K562 (cell line): Measurements from ENCODE around the gene SLIT1. TPM values are rescaled to one million over a fixed set of nuclear protein-coding genes. Genes with fewer than 3 reads are reported as not detected.

Experiments used
- ATAC-seq: fragments of 200-7000 bp; cut with Tn5 transposase; 3 replicates; pipeline ENCODE4 v1.9.1; 2020; ENCODE audit warnings: moderate library complexity
- BruUV-seq: library from RNA; stranded (reverse); fragments of 400-500 nt; replicated peaks from 2 replicates; lab custom pipeline; 2021; lab: Mats Ljungman, UMichigan
- CTCF ChIA-PET: fragments of 300-600 bp; formaldehyde crosslinking; extraction: SDS; loops from one replicate; lab custom pipeline; 2021; ENCODE audit warnings: low intra/inter-chr PET ratio; lab: Yijun Ruan, JAX
- POLR2A ChIA-PET: fragments of 300-600, 350-650 bp; sonication (Branson Sonifier 250); formaldehyde crosslinking; extraction: SDS; loops from one replicate; lab custom pipeline; 2021; ENCODE audit warnings: antibody characterized with exemption, inconsistent platforms; lab: Yijun Ruan, JAX
- DNase-seq, 4 experiments: peaks; one replicate each; pipeline versions ENCODE4 v3.0.0 to v3.0.0-alpha.2; 2011 to 2018; ENCODE audit warnings: low spot score in 3 of 4, mixed read lengths in 3 of 4; ENCODE audit errors: extremely low read depth in 1 of 4
- FAIRE-seq: peaks from 2 replicates; lab custom pipeline; 2011; peaks lifted over from hg19 to GRCh38; lab: Jason Lieb, UNC
- H2AFZ ChIP-seq: 2 replicates; pipeline ENCODE4 v1.6.0; 2011; ENCODE audit warnings: low read depth, low read length, control low read depth, inconsistent platforms
- H3K27ac ChIP-seq: fragments of 200-600 bp; 3 replicates; pipeline ENCODE4 v1.8.0; 2011; ENCODE audit warnings: low read depth, mild to moderate bottlenecking, control low read depth, inconsistent platforms, low read length, moderate library complexity, mixed read lengths; ENCODE audit errors: extremely low read depth
- H3K27me3 ChIP-seq, 2 experiments: fragments of 300-600 bp in 1 of 2; 2 replicates in 1 of 2; 3 replicates in 1 of 2; pipeline versions ENCODE4 v1.6.0 to v1.8.0; 2011; ENCODE audit warnings: inconsistent platforms in 2 of 2, low read length in 2 of 2, mild to moderate bottlenecking in 1 of 2, mixed read lengths in 1 of 2, moderate library complexity in 1 of 2; ENCODE audit not compliant: control insufficient read depth in 2 of 2, insufficient read depth in 2 of 2
- H3K36me3 ChIP-seq: fragments of 300-600 bp; 3 replicates; pipeline ENCODE4 v1.8.0; 2011; ENCODE audit warnings: mild to moderate bottlenecking, low read length, inconsistent platforms; ENCODE audit not compliant: control insufficient read depth, insufficient read depth
- H3K4me1 ChIP-seq, 2 experiments: fragments of 200-600 bp in 1 of 2; replicated peaks in 1 of 2; 2 replicates in 1 of 2; 3 replicates in 1 of 2; pipeline versions ENCODE4 v1.5.1 to v1.8.0; 2011; ENCODE audit warnings: inconsistent platforms in 2 of 2, low read length in 2 of 2, mild to moderate bottlenecking in 1 of 2, mixed read lengths in 1 of 2, moderate library complexity in 1 of 2; ENCODE audit not compliant: control insufficient read depth in 2 of 2, insufficient read depth in 2 of 2
- H3K4me2 ChIP-seq: 2 replicates; pipeline ENCODE4 v1.6.1; 2011; ENCODE audit warnings: low read length, control low read depth, inconsistent platforms, mixed read lengths; ENCODE audit not compliant: insufficient read depth
- H3K4me3 ChIP-seq: fragments of 200-600 bp; sonication (generic), shearing (Covaris generic); 2 replicates; pipeline ENCODE4 v1.5.1; 2016; ENCODE audit warnings: control low read depth, inconsistent platforms
- H3K79me2 ChIP-seq: fragments of 200-600 bp; 3 replicates; pipeline ENCODE4 v1.8.0; 2011; ENCODE audit warnings: low read length, inconsistent platforms; ENCODE audit not compliant: control insufficient read depth, insufficient read depth
- H3K9ac ChIP-seq, 2 experiments: 2 replicates each; pipeline versions ENCODE4 v1.6.0 to v1.6.1; 2011; ENCODE audit warnings: low read depth in 2 of 2, low read length in 2 of 2, control low read depth in 1 of 2, inconsistent platforms in 1 of 2, mild to moderate bottlenecking in 1 of 2, mixed read lengths in 1 of 2; ENCODE audit not compliant: insufficient read depth in 1 of 2
- H3K9me1 ChIP-seq: one replicate; pipeline ENCODE4 v1.6.0; 2011; ENCODE audit warnings: inconsistent platforms, mild to moderate bottlenecking, low read length, moderate library complexity; ENCODE audit not compliant: control insufficient read depth, insufficient read depth
- H3K9me3 ChIP-seq: replicated peaks from 2 replicates; pipeline ENCODE4 v1.5.1; 2011; ENCODE audit warnings: low read depth, low read length, inconsistent platforms; ENCODE audit not compliant: control insufficient read depth, insufficient read depth
- H4K20me1 ChIP-seq: replicated peaks from 2 replicates; pipeline ENCODE4 v1.6.1; 2011; ENCODE audit warnings: low read length, inconsistent platforms, mixed read lengths; ENCODE audit not compliant: control insufficient read depth, insufficient read depth
- ARID2 ChIP-seq: fragments of 450-650 bp; IDR thresholded peaks from 2 replicates; pipeline ENCODE4 v1.6.1; 2017; ENCODE audit warnings: antibody characterized with exemption, mild to moderate bottlenecking
- BRCA1 ChIP-seq, 2 experiments: fragments of 450-650 bp in 1 of 2; sonication (generic) in 1 of 2; formaldehyde crosslinking in 1 of 2; IDR thresholded peaks; 2 replicates each; pipeline versions ENCODE4 v1.5.0 to v1.6.1; 2017 to 2020; ENCODE audit warnings: mild to moderate bottlenecking in 1 of 2, missing genetic modification reagents in 1 of 2
- CEBPB ChIP-seq: fragments of 450-650 bp; IDR thresholded peaks from 2 replicates; pipeline ENCODE4 v1.6.1; 2016; ENCODE audit warnings: missing genetic modification characterization, missing compliant biosample characterization
- HMGN3 ChIP-seq: IDR thresholded peaks from 2 replicates; pipeline ENCODE4 v1.6.1; 2011; ENCODE audit warnings: borderline replicate concordance, low read depth, mild to moderate bottlenecking, mixed read lengths, low read length; ENCODE audit not compliant: insufficient read length; ENCODE audit errors: extremely low read depth
- HNRNPLL ChIP-seq: fragments of 200-400 bp; formaldehyde crosslinking; IDR thresholded peaks from 2 replicates; pipeline ENCODE4 v1.6.1; 2017; ENCODE audit warnings: low read length, low read depth, mild to moderate bottlenecking; ENCODE audit not compliant: poor library complexity, severe bottlenecking
- PHB2 ChIP-seq: fragments of 450-650 bp; IDR thresholded peaks from 2 replicates; pipeline ENCODE4 v1.6.1; 2017; ENCODE audit warnings: low read depth
- PHTF2 ChIP-seq: fragments of 250-450 bp; sonication (Bioruptor Pico); IDR thresholded peaks from 2 replicates; pipeline ENCODE4 v1.5.0; 2021; ENCODE audit warnings: mild to moderate bottlenecking
- RBM25 ChIP-seq: fragments of 200-400 bp; formaldehyde crosslinking; IDR thresholded peaks from 2 replicates; pipeline ENCODE4 v1.6.1; 2018; ENCODE audit warnings: low read length, low read depth, moderate library complexity; ENCODE audit not compliant: severe bottlenecking
- RFX1 ChIP-seq: fragments of 450-650 bp; IDR thresholded peaks from 2 replicates; pipeline ENCODE4 v1.6.1; 2016; ENCODE audit warnings: mild to moderate bottlenecking, moderate library complexity
- TFAM ChIP-seq: fragments of 250-450 bp; sonication (Bioruptor Pico); conservative IDR thresholded peaks from 2 replicates; pipeline ENCODE4 v1.5.0; 2021; ENCODE audit warnings: mild to moderate bottlenecking, moderate library complexity
- ZBED1 ChIP-seq: IDR thresholded peaks from 2 replicates; pipeline ENCODE4 v1.6.1; 2014
- ZFP91 ChIP-seq: sonication (generic); formaldehyde crosslinking; IDR thresholded peaks from 2 replicates; pipeline ENCODE4 v1.8.0; 2022; ENCODE audit warnings: mild to moderate bottlenecking, missing genetic modification reagents
- WGBS: fragments of 100-300 bp; shearing (Covaris generic); methylation state at CpG from one replicate; pipeline ENCODE4 v1.1.6; 2016; ENCODE audit warnings: low coverage, mixed read lengths; ENCODE audit not compliant: insufficient coverage; ENCODE audit errors: missing lambda C conversion rate; 5-methylcytosine and 5-hydroxymethylcytosine counted together
- in situ Hi-C: fragments of 300-500 bp; cut with MboI; formaldehyde crosslinking; loops from 4 replicates; pipeline ENCODE4 v1.15.0; 2018; ENCODE audit warnings: inconsistent platforms, mixed read lengths
- intact Hi-C: fragments of 100-400 bp; cut with micrococcal nuclease; formaldehyde crosslinking; loops from 2 replicates; pipeline ENCODE4 v1.14.2; 2022
- polyA plus RNA-seq, 8 experiments: library from polyadenylated mRNA; depleted of rRNA in 4 of 8; stranded (reverse) in 5 of 8; unstranded in 3 of 8; fragments of >200 nt; fragmentation: Nextera tagmentation in 2 of 8; fragmentation: Illumina TruSeq in 1 of 8; extraction: Ambion mirVana in 2 of 8; extraction: Trizol in 1 of 8; gene quantifications; 2 replicates each; pipeline versions ENCODE4 v1.2.1 to v1.2.3, GENCODE V29; 2011 to 2014; ENCODE audit warnings: inconsistent platforms in 1 of 8, missing spikeins in 1 of 8
- total RNA-seq, 7 experiments: library from RNA; depleted of rRNA in 6 of 7; stranded (reverse); fragments of >200 nt in 6 of 7; fragmentation: Illumina TruSeq in 2 of 7; extraction: Trizol in 2 of 7; gene quantifications; 2 replicates each; pipeline versions ENCODE4 v1.2.1 to v1.2.3, GENCODE V29; 2011 to 2021; ENCODE audit warnings: low replicate concordance in 1 of 7

SLIT1 gene
- total and polyA plus RNA-seq, 9 of the 15 experiments (the other 6 are each of a cell fraction or from before 2014, with no cell fraction given), result 0.01 to 0.11 (median 0.04) TPM; not detected in 3

- Histone ChIP-seq H3K27ac (no peak overlapping the region), H3K36me3 (no peaks in the 10 kb centered on the region), H3K4me1 (no peaks in the 10 kb centered on the region), H3K79me2 (no peaks in the 10 kb centered on the region), H3K9me3 (no peaks in the 10 kb centered on the region), H4K20me1 (no peaks in the 10 kb centered on the region; the same call in 1 of the 2 replicates), H3K27me3 (peaks cover 2 to 28% of the 10 kb centered on the region in 2 experiments; a peak in 3 of 5 replicates), H3K9ac (no peak overlapping the region), H3K4me3 (no peak overlapping the region), H3K4me2 (no peak overlapping the region), H3K9me1 (no peaks in the 10 kb centered on the region), H2AFZ (no peak overlapping the region)
- no peak for DNase-seq
- in situ Hi-C loops, result no loop called here
- TF ChIP-seq BRCA1 (IDR thresholded peaks at IDR 0.05), result no peak
- TF ChIP-seq BRCA1 (CRISPR knock-in tag; IDR thresholded peaks at IDR 0.05), result no peak
- TF ChIP-seq ARID2, result no peak
- no peak for TF ChIP-seq PHTF2
- no peak for TF ChIP-seq RFX1
- no peak for TF ChIP-seq ZFP91
- TF ChIP-seq TFAM (CRISPR knock-in tag), result no peak
- TF ChIP-seq PHB2, result no peak
- no peak for TF ChIP-seq HNRNPLL
- TF ChIP-seq CEBPB, result no peak
- TF ChIP-seq HMGN3, result no peak
- no peak for TF ChIP-seq ZBED1
- TF ChIP-seq RBM25, result no peak
- no TSS peak for BruUV-seq
- no peak for ATAC-seq
- POLR2A ChIA-PET, result no interaction called here
- CTCF ChIA-PET, result no interaction called here
- WGBS, result 0% methylated on average over 9 of the region's 10 CpGs
- FAIRE-seq, result no peak
- intact Hi-C loops, result no loop called here
These were observed 95.7 kb downstream of the SLIT1 start for GRCh38 chr10:97090035-97090434.
